ENCODE data around the gene STRIP2. TPM values are rescaled to one million over a fixed set of nuclear protein-coding genes. Genes with fewer than 3 reads are reported as not detected.

The STRIP2 gene
- total RNA-seq, 1 experiment from 2014 or later = 6.5 TPM

GRCh38 chr7:129385598-129385997, 48.6 kb upstream of the STRIP2 start:
- Histone ChIP-seq H3K9me3 (no peaks in the 10 kb centered on the region), H3K4me1 (no peaks in the 10 kb centered on the region), H3K36me3 (ENCODE audit: control insufficient read depth, insufficient read depth, low read length) (no peaks in the 10 kb centered on the region), H3K4me3 (ENCODE audit: low read depth, low read length) (no peak overlapping the region), H3K27me3 (replicated peaks; ENCODE audit: control insufficient read depth, insufficient read depth, low read length) (no peaks in the 10 kb centered on the region)
- Mint-ChIP-seq H3K36me3 (ENCODE audit: insufficient read depth, unreplicated experiment) (no peaks in the 10 kb centered on the region), H3K9me3 (ENCODE audit: unreplicated experiment) (no peaks in the 10 kb centered on the region), H3K4me3 (ENCODE audit: unreplicated experiment) (no peak overlapping the region), H3K4me1 (ENCODE audit: low read depth, unreplicated experiment) (peaks cover 9% of the 10 kb centered on the region), H3K27me3 (ENCODE audit: insufficient read depth, unreplicated experiment) (no peaks in the 10 kb centered on the region), H3K27ac (ENCODE audit: unreplicated experiment) (no peak overlapping the region)
- ChIA-PET CTCF (no interaction called here), POLR2A (no interaction called here)
- BruUV-seq (replicated peaks) = no TSS peak
- no peak for TF ChIP-seq CTCF (IDR thresholded peaks at IDR 0.05; ENCODE audit: insufficient read depth in 1 of 2, low read depth in 1 of 2, low read length in 1 of 2, severe bottlenecking in 1 of 2, unreplicated experiment in 1 of 2)
- DNase-seq = no peak
- intact Hi-C loops (cut with micrococcal nuclease; ENCODE audit: unreplicated experiment) = no loop called here

- DNase-seq = no peak
- Histone ChIP-seq H3K27me3 (replicated peaks; ENCODE audit: control insufficient read depth, insufficient read depth, low read length) (no peaks in the 10 kb centered on the region), H3K4me3 (ENCODE audit: low read depth, low read length) (no peak overlapping the region), H3K9me3 (no peaks in the 10 kb centered on the region), H3K4me1 (no peaks in the 10 kb centered on the region), H3K36me3 (ENCODE audit: control insufficient read depth, insufficient read depth, low read length) (no peaks in the 10 kb centered on the region)
- Mint-ChIP-seq H3K36me3 (ENCODE audit: insufficient read depth, unreplicated experiment) (no peaks in the 10 kb centered on the region), H3K9me3 (ENCODE audit: unreplicated experiment) (no peaks in the 10 kb centered on the region), H3K27ac (ENCODE audit: unreplicated experiment) (no peak overlapping the region), H3K4me1 (ENCODE audit: low read depth, unreplicated experiment) (peaks cover 9% of the 10 kb centered on the region), H3K27me3 (ENCODE audit: insufficient read depth, unreplicated experiment) (no peaks in the 10 kb centered on the region), H3K4me3 (ENCODE audit: unreplicated experiment) (no peak overlapping the region)
- ChIA-PET CTCF (no interaction called here), POLR2A (no interaction called here)
- TF ChIP-seq CTCF (IDR thresholded peaks at IDR 0.05; ENCODE audit: insufficient read depth in 1 of 2, low read depth in 1 of 2, low read length in 1 of 2, severe bottlenecking in 1 of 2, unreplicated experiment in 1 of 2) = no peak
- no TSS peak for BruUV-seq (replicated peaks)
- intact Hi-C loops (cut with micrococcal nuclease; ENCODE audit: unreplicated experiment) = no loop called here
Observed at GRCh38 chr7:129386506-129386905, 47.7 kb upstream of the STRIP2 start.

GRCh38 chr7:129387537-129387936, 46.7 kb upstream of the STRIP2 start:
- DNase-seq = no peak
- Mint-ChIP-seq H3K9me3 (ENCODE audit: unreplicated experiment) (no peaks in the 10 kb centered on the region), H3K4me3 (ENCODE audit: unreplicated experiment) (no peak overlapping the region), H3K27me3 (ENCODE audit: insufficient read depth, unreplicated experiment) (no peaks in the 10 kb centered on the region), H3K36me3 (ENCODE audit: insufficient read depth, unreplicated experiment) (no peaks in the 10 kb centered on the region), H3K27ac (ENCODE audit: unreplicated experiment) (no peak overlapping the region), H3K4me1 (ENCODE audit: low read depth, unreplicated experiment) (peaks cover 9% of the 10 kb centered on the region)
- CTCF ChIA-PET = no interaction called here
- intact Hi-C loops (cut with micrococcal nuclease; ENCODE audit: unreplicated experiment) = no loop called here
- Histone ChIP-seq H3K4me1 (no peaks in the 10 kb centered on the region), H3K4me3 (ENCODE audit: low read depth, low read length) (no peak overlapping the region), H3K9me3 (no peaks in the 10 kb centered on the region), H3K36me3 (ENCODE audit: control insufficient read depth, insufficient read depth, low read length) (no peaks in the 10 kb centered on the region), H3K27me3 (replicated peaks; ENCODE audit: control insufficient read depth, insufficient read depth, low read length) (no peaks in the 10 kb centered on the region)
- no TSS peak for BruUV-seq (replicated peaks)
- POLR2A ChIA-PET = no interaction called here
- no peak for TF ChIP-seq CTCF (IDR thresholded peaks at IDR 0.05; ENCODE audit: insufficient read depth in 1 of 2, low read depth in 1 of 2, low read length in 1 of 2, severe bottlenecking in 1 of 2, unreplicated experiment in 1 of 2)
